SK-N-SH (cell line): Measurements from ENCODE around the gene SEMA4B.

ENCODE experiments used
- CHD2 ChIP-seq: fragments of 150-350 bp; IDR thresholded peaks from 2 replicates; pipeline ENCODE4 v1.6.1; 2018; ENCODE audit warnings: low read length; ENCODE audit not compliant: partially characterized antibody
- CTCF ChIP-seq: fragments of 200-600 bp; sonication (generic); IDR thresholded peaks from 2 replicates; pipeline ENCODE4 v1.6.1; 2017; ENCODE audit warnings: antibody characterized with exemption, mild to moderate bottlenecking, moderate library complexity
- GABPA ChIP-seq: IDR thresholded peaks from 2 replicates; pipeline ENCODE4 v1.4.0; 2012; ENCODE audit warnings: low read depth, mild to moderate bottlenecking
- GATA2 ChIP-seq: sonication (generic); formaldehyde crosslinking; IDR thresholded peaks from 2 replicates; pipeline ENCODE4 v1.5.0; 2020; ENCODE audit warnings: mild to moderate bottlenecking, missing genetic modification reagents
- JUND ChIP-seq: IDR thresholded peaks from 2 replicates; pipeline ENCODE4 v1.4.0; 2012
- NFIC ChIP-seq: IDR thresholded peaks from 2 replicates; pipeline ENCODE4 v1.4.0; 2012; ENCODE audit warnings: borderline replicate concordance
- POLR2AphosphoS5 ChIP-seq: IDR thresholded peaks from 2 replicates; pipeline ENCODE4 v1.6.1; 2012; ENCODE audit warnings: low read depth, low read length
- RCOR1 ChIP-seq: fragments of 150-350 bp; IDR thresholded peaks from 2 replicates; pipeline ENCODE4 v1.6.1; 2017; ENCODE audit warnings: antibody characterized with exemption, low read length
- SIN3A ChIP-seq: IDR thresholded peaks from 2 replicates; pipeline ENCODE4 v1.6.1; 2012; ENCODE audit warnings: low read depth, mild to moderate bottlenecking, low read length, moderate library complexity, borderline replicate concordance
- TAF1 ChIP-seq: IDR thresholded peaks from 2 replicates; pipeline ENCODE4 v1.6.1; 2012; ENCODE audit warnings: low read depth, mild to moderate bottlenecking, low read length, moderate library complexity, borderline replicate concordance
- TCF12 ChIP-seq: IDR thresholded peaks from 2 replicates; pipeline ENCODE4 v1.4.0; 2012
- TEAD4 ChIP-seq: IDR thresholded peaks from 2 replicates; pipeline ENCODE4 v1.4.0; 2012; ENCODE audit warnings: mild to moderate bottlenecking, borderline replicate concordance; ENCODE audit not compliant: insufficient read depth
- USF2 ChIP-seq: fragments of 150-350 bp; IDR thresholded peaks from 2 replicates; pipeline ENCODE4 v1.6.1; 2017; ENCODE audit warnings: antibody characterized with exemption, low read length, low read depth, borderline replicate concordance

GRCh38 chr15:90227336-90227735 lies 26.2 kb downstream of the SEMA4B start:
- TF ChIP-seq POLR2AphosphoS5 (no peak), TCF12 (no peak), GABPA (no peak), GATA2 (no peak), RCOR1 (no peak), CTCF (no peak), NFIC (no peak), CHD2 (no peak), TAF1 (no peak), USF2 (no peak), SIN3A (no peak), JUND (no peak), TEAD4 (no peak)
